KMS-11 (cell line): Measurements from ENCODE around the gene PLXDC2.

Experiments
- H2AFZ ChIP-seq: fragments of 200-600 bp; sonication (generic); 2 replicates; pipeline ENCODE4 v1.6.1; 2016; ENCODE audit warnings: antibody characterized with exemption, mixed run types, low read depth
- H3K27ac ChIP-seq: fragments of 200-600 bp; sonication (generic); 2 replicates; pipeline ENCODE4 v1.6.1; 2016; ENCODE audit warnings: mild to moderate bottlenecking, mixed run types
- H3K27me3 ChIP-seq: fragments of 200-600 bp; sonication (generic); 2 replicates; pipeline ENCODE4 v1.6.1; 2017; ENCODE audit warnings: mild to moderate bottlenecking, low read depth, mixed run types, moderate library complexity; ENCODE audit not compliant: insufficient read depth
- H3K36me3 ChIP-seq: fragments of 200-600 bp; sonication (generic); 2 replicates; pipeline ENCODE4 v1.6.1; 2017; ENCODE audit warnings: mild to moderate bottlenecking, mixed run types; ENCODE audit not compliant: insufficient read depth
- H3K4me1 ChIP-seq: fragments of 200-600 bp; sonication (generic); 2 replicates; pipeline ENCODE4 v1.6.1; 2016; ENCODE audit warnings: mild to moderate bottlenecking, low read depth, mixed run types; ENCODE audit not compliant: poor library complexity, severe bottlenecking
- H3K4me2 ChIP-seq: fragments of 200-600 bp; sonication (generic); 2 replicates; pipeline ENCODE4 v1.7.0; 2016; ENCODE audit warnings: mild to moderate bottlenecking, mixed run types
- H3K4me3 ChIP-seq: fragments of 200-600 bp; sonication (generic); IDR thresholded peaks from 2 replicates; pipeline ENCODE4 v1.6.1; 2017; ENCODE audit warnings: low read depth, low read length, mixed read lengths; ENCODE audit not compliant: insufficient read depth
- H3K79me2 ChIP-seq: fragments of 200-600 bp; sonication (generic); 2 replicates; pipeline ENCODE4 v1.6.1; 2016; ENCODE audit warnings: low read depth, mixed run types; ENCODE audit not compliant: insufficient read depth
- H3K9ac ChIP-seq: fragments of 200-600 bp; sonication (generic); 2 replicates; pipeline ENCODE4 v1.6.1; 2016; ENCODE audit warnings: mild to moderate bottlenecking, mixed run types
- H4K20me1 ChIP-seq: fragments of 200-600 bp; sonication (generic); 2 replicates; pipeline ENCODE4 v1.6.1; 2016; ENCODE audit warnings: mild to moderate bottlenecking, mixed run types; ENCODE audit not compliant: insufficient read depth
- TF ChIP-seq, protein P1 (sequence below): fragments of 200-600 bp; sonication (generic); conservative IDR thresholded peaks from 2 replicates; pipeline ENCODE4 v1.6.1; 2017; ENCODE audit warnings: low read depth, mild to moderate bottlenecking, antibody characterized with exemption, low read length, moderate library complexity, mixed read lengths

The PLXDC2 gene

DNA sequence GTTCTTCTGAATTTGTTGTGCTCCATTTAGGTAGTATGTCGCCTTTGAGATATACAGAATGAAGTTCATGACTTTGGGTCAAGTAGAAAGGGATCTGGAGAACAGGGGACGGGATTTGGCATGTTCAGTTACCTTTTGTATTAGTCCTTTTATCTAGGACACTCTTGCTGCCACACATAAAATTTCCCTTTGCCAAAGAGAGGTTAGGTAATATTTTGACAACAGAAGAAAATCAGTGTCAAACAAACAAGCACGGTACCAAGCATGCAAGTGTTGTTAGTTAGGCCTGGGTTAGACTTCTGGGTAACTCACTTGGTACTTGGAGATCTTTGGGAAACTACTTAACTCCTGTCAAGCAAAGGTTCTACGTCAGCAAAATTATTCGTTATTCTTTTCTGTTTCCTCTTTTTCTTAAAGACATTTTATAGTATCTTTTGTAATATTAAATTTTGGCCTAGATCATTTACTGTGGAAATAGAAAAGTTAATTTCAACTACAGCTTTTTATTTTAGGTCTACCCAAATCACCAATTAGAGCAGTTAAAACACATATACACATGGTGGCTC, 116.7 kb downstream of the PLXDC2 start:
- Histone ChIP-seq H3K4me3 (no peak overlapping the region), H3K4me1 (no peaks in the 10 kb centered on the region), H3K36me3 (no peaks in the 10 kb centered on the region), H3K9ac (no peak overlapping the region), H4K20me1 (no peaks in the 10 kb centered on the region), H2AFZ (no peak overlapping the region), H3K79me2 (no peaks in the 10 kb centered on the region), H3K27me3 (no peaks in the 10 kb centered on the region), H3K27ac (no peak overlapping the region), H3K4me2 (no peak overlapping the region)
- TF ChIP-seq, protein P1, sequence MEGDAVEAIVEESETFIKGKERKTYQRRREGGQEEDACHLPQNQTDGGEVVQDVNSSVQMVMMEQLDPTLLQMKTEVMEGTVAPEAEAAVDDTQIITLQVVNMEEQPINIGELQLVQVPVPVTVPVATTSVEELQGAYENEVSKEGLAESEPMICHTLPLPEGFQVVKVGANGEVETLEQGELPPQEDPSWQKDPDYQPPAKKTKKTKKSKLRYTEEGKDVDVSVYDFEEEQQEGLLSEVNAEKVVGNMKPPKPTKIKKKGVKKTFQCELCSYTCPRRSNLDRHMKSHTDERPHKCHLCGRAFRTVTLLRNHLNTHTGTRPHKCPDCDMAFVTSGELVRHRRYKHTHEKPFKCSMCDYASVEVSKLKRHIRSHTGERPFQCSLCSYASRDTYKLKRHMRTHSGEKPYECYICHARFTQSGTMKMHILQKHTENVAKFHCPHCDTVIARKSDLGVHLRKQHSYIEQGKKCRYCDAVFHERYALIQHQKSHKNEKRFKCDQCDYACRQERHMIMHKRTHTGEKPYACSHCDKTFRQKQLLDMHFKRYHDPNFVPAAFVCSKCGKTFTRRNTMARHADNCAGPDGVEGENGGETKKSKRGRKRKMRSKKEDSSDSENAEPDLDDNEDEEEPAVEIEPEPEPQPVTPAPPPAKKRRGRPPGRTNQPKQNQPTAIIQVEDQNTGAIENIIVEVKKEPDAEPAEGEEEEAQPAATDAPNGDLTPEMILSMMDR = no peak

DNA sequence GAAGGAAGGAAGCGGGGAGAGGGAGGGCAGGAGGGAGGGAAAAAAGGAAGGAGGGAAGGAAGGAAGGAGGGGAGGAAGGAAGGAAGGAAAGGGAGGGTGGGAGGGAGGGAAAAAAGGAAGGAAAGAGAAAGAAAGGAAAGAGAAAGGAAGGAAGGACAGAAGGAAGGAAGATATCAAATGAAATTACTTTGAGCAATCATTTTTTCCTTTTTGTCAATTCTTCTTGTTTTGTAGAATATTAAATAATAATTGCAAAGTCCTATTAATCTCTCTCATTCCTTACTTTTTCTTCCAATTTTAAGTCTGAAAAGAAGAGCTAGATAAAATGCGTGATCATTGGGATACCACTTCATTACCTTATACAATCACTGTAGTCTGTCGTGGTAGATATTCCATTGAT, 117.5 kb downstream of the PLXDC2 start:
- no peaks in the 10 kb centered on the region for H3K4me1 ChIP-seq
- no peak overlapping the region for H3K27ac ChIP-seq
- no peak overlapping the region for H3K9ac ChIP-seq
- no peak overlapping the region for H2AFZ ChIP-seq
- no peak overlapping the region for H3K4me2 ChIP-seq
- TF ChIP-seq, protein P1 = no peak
- H3K27me3 ChIP-seq = no peaks in the 10 kb centered on the region
- H3K4me3 ChIP-seq = no peak overlapping the region
- no peaks in the 10 kb centered on the region for H3K79me2 ChIP-seq
- no peaks in the 10 kb centered on the region for H4K20me1 ChIP-seq
- no peaks in the 10 kb centered on the region for H3K36me3 ChIP-seq

DNA sequence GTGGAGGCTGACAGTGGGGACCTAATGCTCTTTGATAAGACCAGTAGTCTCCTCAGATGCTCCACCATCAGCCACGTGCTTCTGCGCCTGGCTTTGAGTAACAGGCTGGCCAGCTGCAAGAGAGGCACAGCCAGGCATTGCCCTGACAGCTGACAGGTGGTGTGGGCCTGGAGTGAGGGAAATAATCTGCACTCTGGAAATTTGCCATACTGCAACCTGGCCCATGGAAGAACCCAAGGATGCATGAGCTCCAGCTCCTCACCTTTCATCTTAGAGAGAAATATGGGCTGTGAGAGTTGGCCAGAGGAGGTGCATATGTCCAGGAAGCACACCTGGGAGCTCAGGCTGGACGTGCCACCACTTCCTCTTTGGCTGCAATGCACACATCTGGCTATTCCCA, 118.9 kb downstream of the PLXDC2 start:
- H3K4me3 ChIP-seq = no peak overlapping the region
- TF ChIP-seq, protein P1 = no peak
- no peak overlapping the region for H3K9ac ChIP-seq
- no peaks in the 10 kb centered on the region for H4K20me1 ChIP-seq
- no peak overlapping the region for H2AFZ ChIP-seq
- no peaks in the 10 kb centered on the region for H3K79me2 ChIP-seq
- H3K4me1 ChIP-seq = no peaks in the 10 kb centered on the region
- H3K27me3 ChIP-seq = no peaks in the 10 kb centered on the region
- H3K27ac ChIP-seq = no peak overlapping the region
- H3K4me2 ChIP-seq = no peak overlapping the region
- H3K36me3 ChIP-seq = no peaks in the 10 kb centered on the region

DNA sequence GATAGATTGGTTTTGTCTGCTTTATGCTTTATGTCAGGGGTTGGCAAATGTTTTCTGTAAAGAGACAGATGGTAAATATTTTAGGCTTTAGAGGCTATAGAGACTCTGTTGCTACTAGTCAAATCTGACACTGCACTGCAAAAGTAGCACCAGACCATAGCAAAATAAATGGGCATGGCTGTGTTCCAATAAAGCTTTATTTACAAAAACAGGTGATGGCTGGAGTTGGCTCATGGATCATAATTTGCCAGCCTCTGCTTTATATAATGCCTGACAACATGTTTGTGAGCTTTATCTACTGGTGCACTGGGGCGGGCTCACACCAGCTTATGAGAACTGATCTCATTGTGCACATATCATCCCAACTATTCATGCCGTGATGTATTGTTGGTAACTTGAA, 120.1 kb downstream of the PLXDC2 start:
- H3K4me2 ChIP-seq = no peak overlapping the region
- H3K79me2 ChIP-seq = no peaks in the 10 kb centered on the region

More for the DNA sequence above, 120.1 kb downstream of the PLXDC2 start:
- no peaks in the 10 kb centered on the region for H3K4me1 ChIP-seq
- H3K36me3 ChIP-seq = no peaks in the 10 kb centered on the region
- H3K27ac ChIP-seq = no peak overlapping the region
- TF ChIP-seq, protein P1 = no peak
- H4K20me1 ChIP-seq = no peaks in the 10 kb centered on the region
- no peak overlapping the region for H3K4me3 ChIP-seq
- H3K27me3 ChIP-seq = no peaks in the 10 kb centered on the region
- no peak overlapping the region for H3K9ac ChIP-seq
- no peak overlapping the region for H2AFZ ChIP-seq
